ENCODE data around the gene RPUSD4.

The RPUSD4 gene

DNA sequence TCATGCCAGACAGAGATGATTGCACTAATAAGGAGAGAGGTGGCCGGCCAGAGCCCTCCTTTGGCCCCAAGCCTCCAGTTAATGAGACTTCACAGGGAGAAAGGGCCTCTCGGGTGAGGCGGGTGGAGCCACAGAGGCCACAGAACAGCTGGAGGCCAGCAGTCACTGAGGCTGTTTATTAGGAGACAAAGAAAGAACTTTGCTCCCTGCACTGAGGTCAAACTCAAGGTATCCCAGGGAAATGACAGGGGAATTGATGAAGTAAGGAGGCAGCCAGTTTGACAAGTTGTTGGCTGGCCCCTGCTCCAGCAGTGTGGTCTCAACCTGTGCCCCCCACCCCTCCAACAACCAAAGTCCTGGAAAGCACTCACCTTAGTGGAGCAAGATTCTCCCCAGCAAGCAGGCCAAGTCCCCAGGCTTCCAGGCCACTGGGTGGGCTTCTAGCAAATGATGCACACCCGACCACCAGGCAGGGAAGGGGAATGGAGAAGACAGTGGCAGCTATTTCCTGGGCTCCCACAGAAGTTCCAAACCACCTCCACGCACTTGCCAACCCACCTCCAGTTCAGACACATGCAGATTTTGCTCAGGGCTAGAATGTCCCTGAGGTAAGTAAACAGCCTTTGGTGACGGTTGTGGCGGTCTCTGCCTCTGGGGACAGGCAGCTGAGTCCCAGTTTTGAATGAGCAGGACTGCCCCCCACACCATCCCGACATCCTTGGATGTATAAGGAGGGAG is 53.2 kb downstream of the RPUSD4 start:
- H3K4me3 ChIP-seq (ENCODE audit: low read depth, low read length) = no peak overlapping the region

DNA sequence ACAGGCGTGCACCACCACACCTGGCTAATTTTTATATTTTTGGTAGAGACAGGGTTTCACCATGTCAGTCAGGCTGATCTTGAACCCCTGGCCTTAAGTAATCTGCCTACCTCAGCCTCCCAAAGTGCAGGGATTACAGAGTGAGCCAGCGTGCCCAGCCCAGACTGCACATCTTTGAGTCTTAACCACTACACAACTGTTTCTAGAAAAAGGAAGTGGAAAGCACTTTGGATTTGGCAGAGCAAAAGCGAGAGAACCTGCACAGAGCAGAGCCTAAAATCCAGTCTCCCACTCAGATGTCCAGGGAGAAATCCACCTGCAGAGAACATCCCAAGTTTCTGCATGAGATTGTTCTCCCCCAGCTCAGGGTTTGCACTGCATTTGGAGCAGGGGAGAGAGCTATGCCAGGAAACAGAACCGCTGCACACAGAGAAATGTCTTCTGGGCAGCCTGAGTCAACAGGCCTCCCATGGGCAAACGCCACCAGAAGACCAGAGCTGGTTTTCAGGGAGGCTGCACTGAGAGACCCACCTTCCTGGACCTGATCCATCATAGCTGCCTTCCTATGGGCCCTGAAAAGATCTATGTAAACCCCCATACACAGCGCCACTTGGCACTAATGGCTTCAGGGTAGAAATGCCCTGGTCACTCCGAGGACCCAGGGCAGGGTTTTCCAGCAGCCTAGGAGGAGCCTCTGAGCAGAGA is 54.0 kb downstream of the RPUSD4 start:
- no peak overlapping the region for H3K4me3 ChIP-seq (ENCODE audit: low read depth, low read length)

DNA sequence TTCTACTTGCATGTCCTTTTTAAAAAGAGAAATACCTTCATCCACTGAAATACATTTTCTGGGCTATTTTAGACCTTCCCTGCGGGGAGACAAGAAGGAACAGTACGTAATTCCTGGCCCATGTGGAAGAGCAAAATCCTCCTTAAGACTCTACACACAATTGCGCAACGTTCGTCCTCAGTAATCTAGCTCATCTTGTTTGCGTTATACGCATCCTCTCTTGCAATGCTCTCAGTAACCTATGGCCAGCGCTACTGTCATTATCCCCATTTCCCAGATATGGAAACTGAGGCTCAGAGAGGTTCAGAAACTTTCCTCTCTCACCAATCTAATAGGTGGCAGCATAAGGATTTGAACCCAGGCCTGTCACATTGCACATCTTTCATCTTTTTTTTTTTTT is 54.6 kb downstream of the RPUSD4 start:
- H3K4me3 ChIP-seq (ENCODE audit: low read depth, low read length) = no peak overlapping the region

DNA sequence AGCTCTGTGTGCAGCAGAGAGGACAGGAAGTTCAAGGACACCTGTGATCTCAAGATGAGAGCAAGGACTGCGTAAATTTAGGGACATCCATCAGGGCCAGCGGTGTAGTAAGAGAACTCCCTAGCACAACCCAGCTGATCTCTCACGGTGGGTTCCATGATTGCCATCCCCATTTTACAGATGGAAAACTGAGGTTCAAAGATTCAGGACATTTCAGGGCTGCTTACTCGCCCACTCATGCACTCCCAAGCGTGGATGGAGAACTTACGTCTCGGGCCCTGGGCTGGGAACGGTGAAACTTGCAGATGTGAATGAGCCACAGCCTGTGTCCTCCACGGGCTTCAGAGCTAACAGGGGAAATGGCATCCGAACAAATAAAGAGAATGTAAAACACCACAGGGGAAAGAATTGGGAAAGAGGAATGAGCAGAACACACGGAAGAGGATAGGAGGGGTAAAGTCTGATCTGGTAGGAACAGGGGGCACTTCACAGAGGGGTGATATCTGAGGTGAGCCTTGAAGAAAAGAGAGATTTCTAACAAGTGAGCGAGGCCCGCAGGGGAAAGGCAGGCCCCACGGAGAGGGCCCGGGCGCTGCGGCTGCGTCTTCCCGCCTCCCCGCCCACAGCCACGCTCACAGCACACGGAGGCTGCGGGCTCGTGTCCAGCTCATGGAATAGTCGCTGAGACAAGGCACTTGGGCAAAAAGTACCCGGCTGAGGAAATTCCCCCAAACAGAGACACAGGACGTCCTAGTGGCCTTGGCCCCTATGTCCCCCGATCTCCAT is 55.9 kb downstream of the RPUSD4 start:
- H3K4me3 ChIP-seq (ENCODE audit: low read depth, low read length) = no peak overlapping the region

DNA sequence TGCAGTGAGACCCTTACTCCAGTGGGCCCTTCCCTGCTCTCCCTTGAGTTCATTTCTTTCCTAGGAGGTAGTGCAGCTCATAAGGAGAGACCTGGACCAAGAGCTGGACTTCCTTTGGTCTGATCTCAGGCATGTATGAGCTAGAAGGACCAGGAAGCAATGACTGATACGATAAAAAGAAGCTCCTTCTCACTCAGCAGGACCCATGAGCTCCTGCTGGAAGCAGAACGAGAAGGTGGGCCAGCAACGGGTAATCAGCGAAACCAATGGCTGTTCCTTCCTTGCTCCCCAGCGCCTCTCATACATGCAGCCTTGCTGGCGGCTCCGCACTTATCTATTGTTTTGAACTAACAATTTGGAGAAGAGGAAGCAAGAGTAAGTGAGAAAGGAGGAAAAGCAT is 56.8 kb downstream of the RPUSD4 start:
- H3K4me3 ChIP-seq (ENCODE audit: low read depth, low read length) = no peak overlapping the region

DNA sequence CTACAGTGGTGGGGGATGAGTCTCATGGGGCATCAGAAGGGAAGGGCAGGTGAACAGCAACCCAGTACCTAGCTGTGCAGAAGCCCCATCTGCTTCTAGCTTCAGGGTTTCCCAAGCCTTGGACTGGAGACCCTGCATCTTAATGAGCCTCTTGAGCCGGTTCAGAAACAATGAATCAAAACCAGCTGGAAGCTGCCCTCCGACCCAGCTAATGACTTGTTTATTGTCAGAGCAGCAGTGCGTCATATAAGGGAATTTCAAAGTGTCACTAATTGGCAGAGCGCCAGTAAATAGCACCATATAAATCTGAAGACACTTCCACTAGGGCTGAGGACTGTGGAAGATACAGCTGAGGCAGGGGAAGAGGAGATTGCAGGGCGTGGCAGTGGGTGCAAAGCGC is 57.5 kb downstream of the RPUSD4 start:
- H3K4me3 ChIP-seq (ENCODE audit: low read depth, low read length) = no peak overlapping the region

DNA sequence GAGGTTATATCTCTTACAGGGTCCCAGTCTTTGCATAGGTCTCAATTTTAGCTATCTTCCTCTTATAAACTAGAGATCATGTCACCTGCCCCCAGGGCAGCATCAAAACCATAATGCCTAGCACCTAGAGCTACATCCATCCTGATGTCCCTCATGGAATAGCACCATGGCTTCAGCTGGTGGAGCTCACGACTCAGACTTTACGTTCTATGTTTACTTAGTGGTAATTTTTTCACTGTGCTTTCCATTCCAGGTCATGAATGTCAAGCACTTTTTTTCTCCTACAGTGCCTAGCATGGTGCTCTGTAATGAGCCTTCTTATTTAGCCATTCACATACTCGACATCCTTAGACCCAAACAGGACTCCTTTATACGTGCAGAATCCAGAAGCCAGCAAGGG is 58.4 kb downstream of the RPUSD4 start:
- no peak overlapping the region for H3K4me3 ChIP-seq (ENCODE audit: low read depth, low read length)

DNA sequence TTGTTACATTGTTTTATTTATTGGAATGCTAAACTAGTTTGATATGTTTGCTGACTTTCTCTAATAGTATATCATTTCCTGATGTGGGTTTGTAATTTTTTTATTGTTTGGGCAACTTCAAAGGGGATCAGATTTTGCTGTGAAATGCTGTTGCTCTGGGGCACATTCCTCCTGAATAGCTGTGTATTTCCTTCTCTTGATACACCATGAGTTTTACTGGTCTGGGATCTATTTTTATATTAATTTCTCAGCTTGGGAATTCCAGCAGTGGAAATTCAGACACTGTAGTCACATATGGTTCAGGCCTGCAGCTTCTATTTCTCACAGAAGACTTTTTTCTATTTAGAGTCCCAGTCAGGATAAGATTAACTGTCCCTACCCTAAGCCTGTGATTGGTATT is 58.9 kb downstream of the RPUSD4 start:
- no peak overlapping the region for H3K4me3 ChIP-seq (ENCODE audit: low read depth, low read length)

DNA sequence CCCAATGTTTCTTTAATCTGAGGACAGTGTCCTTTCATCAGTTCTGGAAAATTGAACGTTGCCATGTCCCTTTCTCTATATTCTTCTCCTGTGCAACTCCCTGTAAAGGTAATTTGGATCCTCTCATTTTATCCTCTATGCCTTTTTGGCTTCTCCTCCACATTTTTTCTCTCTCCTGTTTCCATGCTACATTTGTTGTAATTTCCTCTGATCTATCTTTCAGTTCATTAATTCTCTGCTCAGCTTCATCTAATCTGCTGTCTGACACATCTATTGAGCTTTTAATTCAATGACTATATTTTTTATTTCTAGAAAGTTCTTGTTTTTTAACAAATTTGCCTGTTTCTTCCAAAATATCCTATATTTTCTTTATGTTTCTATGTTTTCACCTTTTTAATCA is 59.3 kb downstream of the RPUSD4 start:
- H3K4me3 ChIP-seq (ENCODE audit: low read depth, low read length) = no peak overlapping the region
